Transverse colon (tissue), 4 donors: ENCODE results near the gene JARID2.

ENCODE experiments used
- EP300 ChIP-seq: sonication (generic); formaldehyde crosslinking; IDR thresholded peaks from one replicate; pipeline ENCODE4 v1.6.1; 2017; ENCODE audit warnings: antibody characterized with exemption, low read depth
- POLR2A ChIP-seq: fragments of 450-650 bp; IDR thresholded peaks from one replicate; pipeline ENCODE4 v1.6.1; 2016; ENCODE audit warnings: antibody characterized with exemption, mild to moderate bottlenecking, moderate library complexity
- POLR2AphosphoS5 ChIP-seq, 3 donors: sonication (generic); formaldehyde crosslinking; IDR thresholded peaks; one replicate each; pipeline ENCODE4 v1.6.1; 2016; ENCODE audit warnings: antibody characterized with exemption in 3 of 3
- TF ChIP-seq, protein P1 (sequence below), 5 experiments: fragments of 200-600 bp in 3 of 5; fragments of 450-650 bp in 2 of 5; sonication (generic) in 3 of 5; IDR thresholded peaks; 1 replicate in 2 of 5; 2 replicates in 3 of 5; pipeline ENCODE4 v1.5.1; 2016 to 2017; ENCODE audit warnings: antibody characterized with exemption in 5 of 5, inconsistent platforms in 3 of 5, mild to moderate bottlenecking in 2 of 5, moderate library complexity in 1 of 5

DNA sequence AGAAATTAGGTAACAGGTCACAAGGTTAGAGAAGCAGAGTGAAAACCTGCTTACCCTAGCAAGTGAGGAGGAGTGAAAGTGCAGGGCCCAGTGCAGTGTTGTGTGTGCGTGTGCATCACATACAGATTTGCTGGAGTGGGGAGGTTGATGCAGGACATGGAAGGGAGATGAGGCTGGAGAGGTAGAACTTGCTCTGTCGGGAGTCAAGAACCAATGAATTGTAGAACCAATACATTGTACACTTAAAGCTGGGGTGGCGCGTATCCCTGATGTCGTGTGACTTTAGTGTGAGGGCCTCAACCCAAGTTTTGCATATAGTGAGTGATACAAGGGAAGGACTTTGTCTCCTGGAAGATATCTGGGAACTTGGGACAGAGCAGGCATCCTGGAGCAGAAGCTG, 48.6 kb downstream of the JARID2 start:
- TF ChIP-seq, protein P1, sequence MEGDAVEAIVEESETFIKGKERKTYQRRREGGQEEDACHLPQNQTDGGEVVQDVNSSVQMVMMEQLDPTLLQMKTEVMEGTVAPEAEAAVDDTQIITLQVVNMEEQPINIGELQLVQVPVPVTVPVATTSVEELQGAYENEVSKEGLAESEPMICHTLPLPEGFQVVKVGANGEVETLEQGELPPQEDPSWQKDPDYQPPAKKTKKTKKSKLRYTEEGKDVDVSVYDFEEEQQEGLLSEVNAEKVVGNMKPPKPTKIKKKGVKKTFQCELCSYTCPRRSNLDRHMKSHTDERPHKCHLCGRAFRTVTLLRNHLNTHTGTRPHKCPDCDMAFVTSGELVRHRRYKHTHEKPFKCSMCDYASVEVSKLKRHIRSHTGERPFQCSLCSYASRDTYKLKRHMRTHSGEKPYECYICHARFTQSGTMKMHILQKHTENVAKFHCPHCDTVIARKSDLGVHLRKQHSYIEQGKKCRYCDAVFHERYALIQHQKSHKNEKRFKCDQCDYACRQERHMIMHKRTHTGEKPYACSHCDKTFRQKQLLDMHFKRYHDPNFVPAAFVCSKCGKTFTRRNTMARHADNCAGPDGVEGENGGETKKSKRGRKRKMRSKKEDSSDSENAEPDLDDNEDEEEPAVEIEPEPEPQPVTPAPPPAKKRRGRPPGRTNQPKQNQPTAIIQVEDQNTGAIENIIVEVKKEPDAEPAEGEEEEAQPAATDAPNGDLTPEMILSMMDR (IDR thresholded peaks at IDR 0.05), result no peak
- TF ChIP-seq POLR2AphosphoS5 (IDR thresholded peaks at IDR 0.05) (no peak), POLR2A (no peak), EP300 (no peak)
